Pericardium fibroblast (primary cell): Measurements from ENCODE around the gene CDH22. TPM values are rescaled to one million over a fixed set of nuclear protein-coding genes. Genes with fewer than 3 reads are reported as not detected.

Source experiments
- total RNA-seq: library from RNA; depleted of rRNA; stranded (reverse); fragments of >200 nt; gene quantifications from 2 replicates; pipeline ENCODE4 v1.2.3, GENCODE V29; 2015

The CDH22 gene
- not detected in 2 replicates for total RNA-seq

GRCh38 chr20:46308258-46309157 is at the start of gene CDH22:
Gene CDH22 (minus strand): TSS chr20:46308498. CDS start chr20:46251294, 57,204 bp downstream.

Other genes starting within 250 kb of the CDH22 start
- 15.6 and 17.6 TPM in 2 replicates for gene NCOA5, start 218.5 kb downstream of the CDH22 start, total RNA-seq
- 3.3 and 9.2 TPM in 2 replicates for gene CD40, start 190.2 kb downstream of the CDH22 start, total RNA-seq
- 35.4 and 40.7 TPM in 2 replicates for gene ELMO2, start 98.1 kb upstream of the CDH22 start, total RNA-seq
- gene ZNF334, start 205.1 kb upstream of the CDH22 start, total RNA-seq, result 2.0 and 5.4 TPM in 2 replicates
- not detected in 2 replicates for gene OCSTAMP, start 242.2 kb upstream of the CDH22 start, total RNA-seq